Limb (tissue), 2 donors: ENCODE data around the gene SLC19A3.
"Not testable (repeated sequence)": the region's sequence is repeated elsewhere in the genome, so short reads cannot be mapped to it uniquely, and the experiment has no call there.

Source experiments
- DNase-seq, 2 donors: peaks; one replicate each; pipeline ENCODE4 v3.0.0-alpha.2; 2016; ENCODE audit errors: extremely low spot score in 2 of 2

SLC19A3 gene

GRCh38 chr2:227703961-227704360 lies 13.9 kb downstream of the SLC19A3 start:
- no peak for DNase-seq

- no peak for DNase-seq
Measured at GRCh38 chr2:227703280-227703732, 14.5 kb downstream of the SLC19A3 start.

GRCh38 chr2:227701556-227701955 lies 16.3 kb downstream of the SLC19A3 start:
- no peak for DNase-seq

- no peak for DNase-seq
Measured at GRCh38 chr2:227696990-227697679, 20.7 kb downstream of the SLC19A3 start.

- no peak for DNase-seq
Measured at GRCh38 chr2:227687189-227687588, 30.6 kb downstream of the SLC19A3 start.

- DNase-seq = no peak
Measured at GRCh38 chr2:227684258-227684657, 33.6 kb downstream of the SLC19A3 start.

- no peak for DNase-seq
Measured at GRCh38 chr2:227677928-227678327, 39.9 kb downstream of the SLC19A3 start.

GRCh38 chr2:227674485-227674884 lies 43.3 kb downstream of the SLC19A3 start:
- no peak for DNase-seq

GRCh38 chr2:227673620-227674019 lies 44.2 kb downstream of the SLC19A3 start:
- DNase-seq = not testable (repeated sequence)

GRCh38 chr2:227671170-227671905 lies 46.5 kb downstream of the SLC19A3 start:
- no peak for DNase-seq

- DNase-seq = not testable (repeated sequence)
Measured at GRCh38 chr2:227666631-227667170, 51.1 kb downstream of the SLC19A3 start, which contains the start of gene SCYGR5. Gene SCYGR5, plus strand, starts transcription at chr2:227666804. Its CDS starts 0 bp downstream, at chr2:227666804.

GRCh38 chr2:227665189-227665940 lies 52.5 kb downstream of the SLC19A3 start:
- DNase-seq = no peak

- no peak for DNase-seq
Measured at GRCh38 chr2:227661827-227662226, 56.0 kb downstream of the SLC19A3 start.

- DNase-seq = no peak
Measured at GRCh38 chr2:227661025-227661649, 56.7 kb downstream of the SLC19A3 start.

GRCh38 chr2:227657199-227657845 lies 60.5 kb downstream of the SLC19A3 start:
- DNase-seq = no peak

GRCh38 chr2:227655454-227655853 lies 62.4 kb downstream of the SLC19A3 start:
- DNase-seq = no peak

- DNase-seq = no peak
Measured at GRCh38 chr2:227654426-227654825, 63.4 kb downstream of the SLC19A3 start.

- no peak for DNase-seq
Measured at GRCh38 chr2:227653419-227653818, 64.4 kb downstream of the SLC19A3 start.

- no peak for DNase-seq
Measured at GRCh38 chr2:227643990-227644551, 73.8 kb downstream of the SLC19A3 start.

- DNase-seq = no peak
Measured at GRCh38 chr2:227642656-227643055, 75.2 kb downstream of the SLC19A3 start.
